HG03025 (cell line): ENCODE measurements around the gene RAB3B.

Source experiments
- ATAC-seq: cut with Tn5 transposase; IDR thresholded peaks from one replicate; pipeline ENCODE4 v1.9.1; 2021; ENCODE audit warnings: mild to moderate bottlenecking, moderate library complexity; ENCODE audit not compliant: unreplicated experiment, low FRiP score

The RAB3B gene

GRCh38 chr1:51958824-51959223 is 31.7 kb downstream of the RAB3B start:
- ATAC-seq = no peak

- ATAC-seq = no peak
These were observed 32.9 kb downstream of the RAB3B start for GRCh38 chr1:51957618-51958017.

- ATAC-seq = no peak
These were observed 33.7 kb downstream of the RAB3B start for GRCh38 chr1:51956528-51957509.

- ATAC-seq = no peak
These were observed 34.5 kb downstream of the RAB3B start for GRCh38 chr1:51955797-51956527.

GRCh38 chr1:51954783-51955182 is 35.7 kb downstream of the RAB3B start:
- no peak for ATAC-seq

GRCh38 chr1:51953079-51953478 is 37.4 kb downstream of the RAB3B start:
- ATAC-seq = no peak

GRCh38 chr1:51952638-51953037 is 37.9 kb downstream of the RAB3B start:
- no peak for ATAC-seq

- no peak for ATAC-seq
These were observed 39.8 kb downstream of the RAB3B start for GRCh38 chr1:51950701-51951100.

GRCh38 chr1:51949014-51949702 is 41.3 kb downstream of the RAB3B start:
- ATAC-seq = no peak

- ATAC-seq = no peak
These were observed 42.0 kb downstream of the RAB3B start for GRCh38 chr1:51948491-51948915.

GRCh38 chr1:51946300-51946699 is 44.2 kb downstream of the RAB3B start:
- ATAC-seq = no peak

- ATAC-seq = no peak
These were observed 44.9 kb downstream of the RAB3B start for GRCh38 chr1:51945591-51945990.

GRCh38 chr1:51942281-51942680 is 48.2 kb downstream of the RAB3B start:
- ATAC-seq = no peak

GRCh38 chr1:51941528-51941927 is 49.0 kb downstream of the RAB3B start:
- no peak for ATAC-seq

GRCh38 chr1:51937112-51937511 is 53.4 kb downstream of the RAB3B start:
- ATAC-seq = no peak

GRCh38 chr1:51936531-51936930 is 54.0 kb downstream of the RAB3B start:
- no peak for ATAC-seq

GRCh38 chr1:51933344-51933743 is 57.2 kb downstream of the RAB3B start:
- no peak for ATAC-seq

- ATAC-seq = no peak
These were observed 60.2 kb downstream of the RAB3B start for GRCh38 chr1:51930329-51930728.

GRCh38 chr1:51928896-51929295 is 61.6 kb downstream of the RAB3B start:
- ATAC-seq = no peak

- no peak for ATAC-seq
These were observed 63.5 kb downstream of the RAB3B start for GRCh38 chr1:51927029-51927428.
